ENCODE measurements around the gene LYL1.
A peak's percentile ranks its signal among the peaks of the same experiment; 100 is the strongest.

The LYL1 gene

GRCh38 chr19:13104360-13104847 lies 1.7 kb upstream of the LYL1 start:
- DNase-seq: no peak

DNA sequence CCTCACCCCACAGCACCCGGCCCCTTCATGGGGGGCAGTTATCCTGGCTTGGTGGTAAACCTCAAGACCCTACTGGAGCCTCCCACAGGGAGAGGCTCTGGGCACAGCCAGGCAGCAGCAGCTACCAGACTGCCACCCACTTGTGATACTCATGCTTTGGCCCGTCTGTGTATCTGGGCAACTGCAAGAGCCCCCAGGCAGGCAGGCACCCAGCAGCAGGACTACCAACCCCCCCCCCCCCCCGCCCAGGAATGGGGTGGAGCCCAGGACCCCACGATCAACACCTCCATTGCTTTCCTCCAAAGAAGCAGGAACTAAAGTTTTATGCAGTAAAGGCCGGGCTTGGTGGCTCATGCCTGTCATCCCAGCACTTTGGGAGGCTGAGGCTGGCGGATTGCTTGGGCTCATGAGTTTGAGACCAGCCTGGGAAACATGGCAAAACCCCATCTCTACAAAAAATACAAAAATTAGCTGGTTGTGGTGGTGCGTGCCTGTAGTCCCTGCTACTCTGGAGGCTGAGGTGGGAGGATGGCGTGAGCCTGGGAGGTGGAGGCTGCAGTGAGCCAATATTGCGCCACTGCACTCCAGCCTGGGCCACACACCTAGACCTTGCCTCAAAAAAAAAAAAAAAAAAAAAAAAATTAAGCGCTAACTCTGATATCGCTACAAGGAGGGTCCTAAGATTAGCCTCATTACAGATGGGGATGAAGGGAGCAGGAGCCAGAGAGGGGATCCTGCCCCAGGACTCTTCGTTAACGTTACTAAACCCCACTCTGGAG lies 1.1 kb upstream of the LYL1 start:
- DNase-seq: no peak

GRCh38 chr19:13102416-13102665 lies 317 bp downstream of the LYL1 start:
- DNase-seq: no peak

- DNase-seq: no peak
Measured at GRCh38 chr19:13101590-13102415, 855 bp downstream of the LYL1 start.

GRCh38 chr19:13100841-13101589 lies 1.6 kb downstream of the LYL1 start:
- no peak for DNase-seq

- DNase-seq: no peak
Measured at GRCh38 chr19:13100031-13100588, 2.5 kb downstream of the LYL1 start.

DNA sequence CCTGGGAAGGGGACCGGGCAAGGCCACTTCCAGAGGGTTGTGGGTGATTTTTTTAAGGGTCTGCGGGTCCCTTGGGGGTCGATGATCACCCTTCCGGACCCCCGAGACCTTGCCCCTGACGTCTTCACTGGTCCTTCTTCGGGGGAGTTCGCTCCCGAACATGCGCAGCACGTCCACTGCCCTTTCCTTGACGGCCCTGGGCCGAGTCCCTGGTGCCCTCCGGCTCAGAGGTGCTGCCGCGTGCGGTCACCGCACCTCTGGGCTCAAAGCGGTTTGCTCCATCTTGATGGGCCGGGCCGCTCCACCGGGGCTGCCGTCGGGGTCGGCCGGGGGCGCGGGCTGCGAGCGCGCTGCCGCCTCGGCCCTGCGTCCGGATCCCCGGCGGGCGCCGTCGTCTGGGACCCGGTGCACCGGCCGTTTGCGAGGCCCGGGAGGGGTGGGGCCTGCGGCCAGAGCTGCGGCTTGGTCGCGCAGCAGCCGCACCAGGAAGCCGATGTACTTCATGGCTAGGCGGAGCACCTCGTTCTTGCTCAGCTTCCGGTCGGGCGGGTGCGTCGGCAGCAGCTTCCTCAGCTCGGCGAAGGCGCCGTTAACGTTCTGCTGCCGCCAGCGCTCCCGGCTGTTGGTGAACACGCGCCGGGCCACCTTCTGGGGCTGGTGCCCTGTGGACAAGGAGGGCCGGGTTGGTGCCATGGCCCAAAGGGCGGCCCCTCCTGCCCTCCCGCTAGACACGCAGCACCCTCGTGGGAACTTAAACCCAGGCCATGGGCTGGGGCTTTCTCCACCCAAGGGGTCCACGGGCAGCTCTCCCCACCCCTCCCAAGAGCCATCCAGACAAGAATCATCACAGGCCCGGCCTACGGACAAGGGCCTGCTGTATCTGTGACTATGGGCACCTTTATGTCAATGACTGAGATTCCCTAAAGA lies 3.3 kb downstream of the LYL1 start:
- no peak for DNase-seq

DNA sequence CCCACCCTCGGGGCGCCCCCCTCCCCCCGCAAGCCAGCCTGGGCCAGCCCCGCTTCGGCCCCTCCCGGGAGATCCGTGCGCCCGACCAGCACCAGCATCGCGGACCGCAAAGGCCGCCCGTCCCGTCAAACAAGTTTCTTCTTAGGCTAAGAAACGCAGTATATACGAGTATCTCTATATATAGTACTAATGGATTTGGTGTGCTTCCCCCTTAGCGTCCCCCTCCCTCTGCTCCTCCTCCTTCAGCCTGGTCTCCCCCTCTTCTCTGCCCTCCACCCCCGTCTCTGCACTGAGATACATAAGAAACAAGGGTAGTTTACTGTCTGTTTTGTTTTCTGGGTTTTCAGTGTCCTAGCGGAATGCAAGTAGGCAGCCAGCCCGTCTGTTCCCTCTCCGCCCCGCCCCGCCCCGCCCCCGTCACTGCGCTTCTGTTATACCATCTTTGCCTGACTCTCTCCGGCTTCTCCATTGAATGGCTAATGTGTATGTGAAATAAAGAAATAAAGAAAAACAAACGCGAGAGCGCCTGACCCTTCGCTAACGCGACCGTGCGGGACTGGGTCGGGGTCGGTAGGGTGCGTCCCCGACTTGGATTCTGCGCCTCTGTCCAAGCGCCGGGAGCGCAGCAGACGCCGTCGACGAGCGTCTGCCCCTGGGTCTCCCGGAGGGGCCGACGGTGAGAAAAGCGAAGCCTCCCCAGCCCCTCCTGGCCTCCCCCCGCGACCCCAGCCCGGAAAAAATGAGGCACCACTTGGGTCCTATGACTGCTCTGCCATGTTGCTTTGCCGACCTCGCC lies 4.2 kb downstream of the LYL1 start:
- no peak for DNase-seq

DNA sequence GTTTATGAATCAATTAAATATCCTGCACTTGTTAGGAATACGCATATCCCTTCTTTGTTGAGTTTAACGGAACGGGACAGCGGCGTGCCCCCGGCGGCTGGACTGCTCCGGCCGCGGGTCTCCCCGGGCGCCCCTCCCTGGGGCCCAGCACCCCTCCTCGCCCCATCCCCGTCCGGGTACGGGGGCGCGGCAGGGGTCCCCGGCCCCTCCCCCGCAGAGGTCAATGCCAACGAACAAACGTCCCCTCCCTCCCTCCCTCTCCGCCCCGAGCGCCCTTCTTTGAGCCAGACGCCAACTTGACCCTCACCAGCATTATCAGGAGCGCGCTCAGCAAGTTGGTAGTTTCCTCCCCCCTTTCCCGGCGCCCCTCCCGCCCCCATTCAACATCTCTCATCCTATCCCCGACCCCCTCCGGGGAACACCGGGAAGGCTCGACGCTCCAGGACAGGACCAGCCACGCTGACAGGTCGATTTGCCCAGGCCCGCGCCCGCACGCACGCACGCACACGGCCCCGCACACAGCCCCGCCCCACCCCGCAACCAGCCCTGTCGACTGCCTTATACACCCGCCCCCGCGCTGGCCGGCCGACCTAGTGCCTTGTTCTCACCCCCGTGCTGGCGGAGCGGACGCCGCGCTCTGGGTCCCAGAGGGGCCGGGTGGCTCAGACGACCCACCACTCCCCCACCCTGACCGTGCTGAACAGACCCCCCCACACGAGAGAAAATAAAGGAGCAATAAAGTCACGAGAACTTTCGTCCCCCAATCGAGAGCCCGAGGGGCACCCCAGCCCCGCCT lies 5.0 kb downstream of the LYL1 start:
- no peak for DNase-seq

DNA sequence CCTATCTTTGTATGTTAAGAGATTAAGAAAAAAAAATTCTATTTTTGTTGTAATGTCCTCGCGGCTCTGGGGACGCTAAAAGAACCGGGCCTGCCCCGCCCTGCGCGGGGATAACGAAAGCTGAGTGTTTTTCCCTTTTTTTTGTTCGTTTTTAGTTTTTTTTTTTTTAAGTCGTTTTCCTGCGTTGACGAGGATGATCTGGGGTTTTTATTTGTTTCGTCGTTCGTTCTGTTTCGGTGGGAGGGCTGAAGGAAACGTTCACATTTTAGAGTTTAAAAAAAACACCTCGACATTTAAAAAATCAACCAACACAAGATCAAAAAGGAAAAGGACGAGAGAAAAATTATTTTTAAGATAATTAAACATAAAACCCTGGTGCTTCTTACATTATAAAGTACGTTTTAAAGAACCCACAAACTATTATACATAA lies 5.6 kb downstream of the LYL1 start:
- DNase-seq: no peak

DNA sequence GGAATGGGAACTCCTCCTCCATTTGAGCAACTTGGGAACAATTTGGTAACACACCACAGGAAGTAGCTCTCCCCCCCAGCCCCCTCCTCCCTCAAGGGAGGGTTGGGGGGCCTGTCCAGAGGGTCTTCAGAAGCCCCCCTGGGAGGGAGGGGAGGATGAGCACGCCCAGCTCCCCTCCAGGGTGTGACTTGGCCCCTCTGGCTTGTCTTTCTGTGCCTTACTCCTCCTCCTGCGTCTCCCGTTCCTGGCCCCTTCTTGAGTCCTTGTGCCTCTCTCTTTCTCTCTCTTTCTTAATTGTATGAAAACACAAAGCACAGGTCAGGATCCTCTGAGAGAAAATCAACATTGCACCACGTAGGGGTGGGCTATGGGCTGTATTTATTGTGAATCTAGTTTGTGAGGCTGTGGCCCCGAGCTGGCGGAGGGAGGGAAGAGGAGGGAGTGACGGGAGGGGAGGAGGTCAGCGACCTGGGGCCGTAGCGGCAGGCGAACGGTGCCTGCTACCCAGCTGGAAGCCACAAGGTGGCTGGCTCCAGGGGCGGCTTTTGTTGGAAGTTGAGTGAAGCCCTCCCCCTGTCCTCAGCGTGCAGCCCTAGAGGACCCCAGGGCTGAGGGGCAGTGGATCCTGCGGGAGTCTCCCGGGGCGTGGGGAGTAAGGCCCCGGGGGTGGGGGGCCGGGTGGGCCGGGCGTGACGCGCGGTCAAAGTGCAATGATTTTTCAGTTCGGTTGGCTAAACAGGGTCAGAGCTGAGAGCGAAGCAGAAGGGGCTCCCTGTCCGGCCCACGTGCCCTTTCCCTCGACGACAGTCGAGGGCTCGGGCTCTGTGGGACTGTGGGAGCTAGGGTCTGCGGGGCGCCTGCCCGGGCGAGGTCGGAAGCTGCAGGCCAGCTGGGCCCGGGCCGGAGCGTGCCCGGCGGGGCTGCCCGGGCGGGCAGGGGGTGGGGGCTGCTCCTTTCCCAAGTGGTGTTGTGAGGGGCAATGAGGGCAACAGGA lies 6.4 kb downstream of the LYL1 start:
- no peak for DNase-seq

DNA sequence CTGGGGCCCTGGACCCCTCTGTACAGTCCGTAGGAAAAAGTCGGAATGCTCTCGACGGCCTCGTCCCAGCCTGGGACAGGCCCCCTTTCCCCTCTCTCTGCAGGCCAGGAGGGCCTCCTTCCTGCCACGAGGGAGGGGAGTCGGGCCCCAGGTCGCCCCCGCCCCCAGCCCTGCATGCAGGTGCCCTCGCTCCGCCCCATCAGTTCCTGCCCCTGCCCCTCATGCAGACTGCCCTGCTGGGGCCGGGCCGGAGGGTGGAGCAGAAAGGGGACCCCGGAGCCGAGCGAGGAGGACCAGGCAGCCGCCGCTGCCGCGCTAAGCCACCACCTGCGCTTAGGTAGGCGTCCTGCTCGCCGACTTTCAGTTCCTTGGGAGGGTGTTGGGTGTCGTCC lies 7.3 kb downstream of the LYL1 start:
- no peak for DNase-seq

GRCh38 chr19:13094771-13095392 lies 7.8 kb downstream of the LYL1 start:
- no peak for DNase-seq

GRCh38 chr19:13094106-13094504 lies 8.6 kb downstream of the LYL1 start:
- DNase-seq: no peak

DNA sequence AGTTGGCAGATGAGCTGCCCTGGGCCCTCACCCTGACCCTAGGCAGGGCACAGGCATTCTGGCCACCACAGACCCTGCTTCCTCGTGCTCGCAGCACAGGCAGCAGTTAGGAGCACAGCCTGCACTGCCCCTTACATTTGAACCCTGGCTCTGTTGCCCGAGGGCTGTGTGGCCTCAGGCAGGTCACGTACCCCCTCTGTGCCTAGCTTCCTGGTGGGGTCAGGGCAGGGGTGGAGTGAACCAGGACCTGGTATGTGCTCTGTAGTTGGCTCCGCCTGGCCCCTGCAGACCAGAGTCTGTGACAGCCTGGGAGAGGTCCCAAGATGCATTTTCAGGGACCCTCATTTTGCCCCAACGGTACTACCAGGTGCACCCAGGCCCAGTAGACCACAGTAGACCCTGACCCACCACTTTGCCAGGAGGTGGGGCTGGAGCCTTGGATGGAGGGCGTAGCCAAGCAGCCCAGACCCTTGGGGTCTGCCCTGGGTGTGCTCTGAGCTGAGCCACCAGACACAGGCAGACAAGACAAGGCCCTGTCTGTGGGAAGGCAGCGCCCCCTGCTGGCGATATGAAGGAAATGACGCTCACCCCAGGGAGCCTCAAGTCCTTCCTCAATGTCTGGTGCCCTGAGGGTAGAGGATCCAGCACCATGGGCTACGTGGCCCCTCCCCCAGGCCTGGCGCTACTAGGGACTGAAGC lies 9.1 kb downstream of the LYL1 start:
- peak; percentile 69 for DNase-seq

GRCh38 chr19:13092606-13093235 lies 9.9 kb downstream of the LYL1 start:
- no peak for DNase-seq

- no peak for DNase-seq
Measured at GRCh38 chr19:13092158-13092543, 10.5 kb downstream of the LYL1 start.
